RWPE1 (cell line): ENCODE measurements around the gene SNN.

ENCODE experiments used
- CTCF ChIA-PET: fragments of 350-600 bp; sonication (Branson Sonifier 250); formaldehyde crosslinking; extraction: SDS; loops from one replicate; lab custom pipeline; 2021; lab: Yijun Ruan, JAX
- POLR2A ChIA-PET: fragments of 400-600 bp; formaldehyde crosslinking; extraction: SDS; loops from one replicate; lab custom pipeline; 2020; ENCODE audit warnings: antibody characterized with exemption; ENCODE audit not compliant: low non-redundant PET; lab: Yijun Ruan, JAX
- DNase-seq: peaks from one replicate; pipeline ENCODE4 v3.0.0; 2012; ENCODE audit warnings: low spot score
- H3K27ac ChIP-seq: fragments of 450-650 bp; 2 replicates; pipeline ENCODE4 v1.5.1; 2017
- TF ChIP-seq, protein P1 (sequence below): fragments of 450-650 bp; conservative IDR thresholded peaks from 2 replicates; pipeline ENCODE4 v1.5.1; 2017; ENCODE audit warnings: low read depth, mild to moderate bottlenecking

The SNN gene

DNA sequence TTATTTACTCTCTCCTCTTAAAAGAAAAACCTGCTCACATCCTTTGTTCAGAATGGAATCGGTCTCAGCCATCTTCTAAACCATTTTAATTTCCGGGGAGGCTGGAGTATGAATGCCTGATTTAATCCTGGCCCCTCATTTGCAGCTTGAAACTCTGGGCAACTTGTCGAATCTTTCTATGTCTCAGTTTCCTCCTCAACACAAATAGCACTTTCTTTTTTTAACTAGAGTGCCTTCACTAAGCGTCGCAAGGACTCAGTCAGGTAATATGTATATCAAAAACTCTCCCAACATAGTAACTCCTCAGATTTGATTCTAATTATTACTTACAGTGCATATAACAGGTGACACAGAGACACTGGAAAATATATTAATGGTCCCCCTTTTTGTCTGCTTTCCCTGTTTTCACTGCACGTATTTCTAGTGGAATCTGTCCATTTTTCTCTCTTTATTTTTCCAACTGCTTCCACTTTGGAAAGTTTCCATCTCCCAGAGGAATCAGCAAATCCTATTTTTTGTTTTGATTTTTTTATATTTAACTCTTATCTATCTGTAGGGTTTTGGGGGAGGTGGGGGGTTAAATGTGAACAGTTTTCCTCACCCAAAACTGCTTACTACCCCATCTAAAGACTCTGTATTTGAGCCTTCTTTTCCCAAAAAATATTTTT is 18.6 kb downstream of the SNN start:
- CTCF ChIA-PET = no interaction called here
- H3K27ac ChIP-seq = no peak overlapping the region
- TF ChIP-seq, protein P1, sequence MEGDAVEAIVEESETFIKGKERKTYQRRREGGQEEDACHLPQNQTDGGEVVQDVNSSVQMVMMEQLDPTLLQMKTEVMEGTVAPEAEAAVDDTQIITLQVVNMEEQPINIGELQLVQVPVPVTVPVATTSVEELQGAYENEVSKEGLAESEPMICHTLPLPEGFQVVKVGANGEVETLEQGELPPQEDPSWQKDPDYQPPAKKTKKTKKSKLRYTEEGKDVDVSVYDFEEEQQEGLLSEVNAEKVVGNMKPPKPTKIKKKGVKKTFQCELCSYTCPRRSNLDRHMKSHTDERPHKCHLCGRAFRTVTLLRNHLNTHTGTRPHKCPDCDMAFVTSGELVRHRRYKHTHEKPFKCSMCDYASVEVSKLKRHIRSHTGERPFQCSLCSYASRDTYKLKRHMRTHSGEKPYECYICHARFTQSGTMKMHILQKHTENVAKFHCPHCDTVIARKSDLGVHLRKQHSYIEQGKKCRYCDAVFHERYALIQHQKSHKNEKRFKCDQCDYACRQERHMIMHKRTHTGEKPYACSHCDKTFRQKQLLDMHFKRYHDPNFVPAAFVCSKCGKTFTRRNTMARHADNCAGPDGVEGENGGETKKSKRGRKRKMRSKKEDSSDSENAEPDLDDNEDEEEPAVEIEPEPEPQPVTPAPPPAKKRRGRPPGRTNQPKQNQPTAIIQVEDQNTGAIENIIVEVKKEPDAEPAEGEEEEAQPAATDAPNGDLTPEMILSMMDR = no peak
- DNase-seq = no peak
- POLR2A ChIA-PET = no interaction called here

DNA sequence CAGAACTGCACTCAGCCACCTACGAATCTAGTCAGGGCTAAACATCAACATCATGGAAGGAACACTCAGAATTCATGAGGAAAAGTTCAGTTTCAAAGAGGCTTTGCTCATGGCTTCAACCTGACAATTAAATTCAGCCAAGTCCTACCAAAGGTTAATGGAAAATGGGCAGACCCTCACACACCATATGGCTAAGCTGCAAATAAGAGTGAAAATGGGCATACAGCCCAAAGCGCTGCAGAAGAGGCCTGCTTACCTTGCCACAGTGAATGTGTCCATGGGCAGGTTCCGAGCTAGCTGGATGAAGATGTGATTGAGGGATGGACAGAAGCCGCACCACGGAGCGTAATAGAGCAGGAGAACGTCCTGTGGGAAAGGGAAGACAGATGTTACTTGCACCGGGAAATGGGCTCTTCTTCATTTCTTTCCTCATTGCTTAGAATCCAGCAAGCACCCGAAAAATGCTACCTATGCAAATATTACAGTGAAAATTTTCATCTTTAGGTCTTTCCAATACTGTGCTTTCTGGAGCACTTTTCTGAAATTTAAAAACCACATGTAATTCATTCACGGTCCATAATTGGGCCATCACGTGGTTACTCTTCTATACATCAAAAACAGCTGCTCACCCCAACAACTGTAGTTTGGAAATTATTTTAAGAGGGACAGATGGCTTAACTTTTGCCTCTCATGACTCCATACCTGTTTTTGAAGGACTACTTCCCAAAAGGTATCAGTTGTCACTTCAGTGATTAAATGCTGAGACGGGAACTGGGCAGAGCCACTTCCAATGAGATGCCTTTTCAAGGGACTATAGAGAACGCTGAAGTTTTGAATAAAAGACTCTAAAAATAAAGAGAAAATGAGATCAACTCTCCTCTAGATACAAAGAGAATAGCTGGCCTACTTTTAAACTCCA is 19.6 kb downstream of the SNN start:
- ChIA-PET POLR2A (no interaction called here), CTCF (interaction anchor here (0.8 kb wide), 1 partner anchor 10 kb away, joined by 3 read pairs; no protein-coding TSS in a partner anchor)
- TF ChIP-seq, protein P1 = no peak
- no peak overlapping the region for H3K27ac ChIP-seq
- no peak for DNase-seq

DNA sequence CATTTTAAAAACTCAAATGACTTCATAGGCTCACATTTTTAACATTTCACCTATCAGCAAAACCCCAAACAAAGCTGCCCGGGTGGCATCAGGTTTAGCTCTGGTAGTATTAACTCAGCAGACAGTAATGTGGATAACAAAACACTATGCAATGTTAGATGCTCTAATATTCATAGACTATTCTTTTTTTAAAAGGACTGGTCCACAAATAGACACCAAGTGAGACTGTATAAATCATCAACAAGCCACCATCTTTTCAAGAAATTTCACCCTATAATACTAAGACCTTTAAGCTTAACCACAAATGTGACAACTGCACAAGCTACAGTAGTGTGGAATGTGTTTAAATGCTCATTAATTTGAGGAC is 20.2 kb downstream of the SNN start:
- ChIA-PET CTCF (interaction anchor here (0.6 to 0.8 kb wide), 2 partner anchors 11 to 19 kb away, joined by 3 to 4 read pairs; no protein-coding TSS in a partner anchor), POLR2A (no interaction called here)
- H3K27ac ChIP-seq = no peak overlapping the region
- no peak for DNase-seq
- TF ChIP-seq, protein P1 = no peak

DNA sequence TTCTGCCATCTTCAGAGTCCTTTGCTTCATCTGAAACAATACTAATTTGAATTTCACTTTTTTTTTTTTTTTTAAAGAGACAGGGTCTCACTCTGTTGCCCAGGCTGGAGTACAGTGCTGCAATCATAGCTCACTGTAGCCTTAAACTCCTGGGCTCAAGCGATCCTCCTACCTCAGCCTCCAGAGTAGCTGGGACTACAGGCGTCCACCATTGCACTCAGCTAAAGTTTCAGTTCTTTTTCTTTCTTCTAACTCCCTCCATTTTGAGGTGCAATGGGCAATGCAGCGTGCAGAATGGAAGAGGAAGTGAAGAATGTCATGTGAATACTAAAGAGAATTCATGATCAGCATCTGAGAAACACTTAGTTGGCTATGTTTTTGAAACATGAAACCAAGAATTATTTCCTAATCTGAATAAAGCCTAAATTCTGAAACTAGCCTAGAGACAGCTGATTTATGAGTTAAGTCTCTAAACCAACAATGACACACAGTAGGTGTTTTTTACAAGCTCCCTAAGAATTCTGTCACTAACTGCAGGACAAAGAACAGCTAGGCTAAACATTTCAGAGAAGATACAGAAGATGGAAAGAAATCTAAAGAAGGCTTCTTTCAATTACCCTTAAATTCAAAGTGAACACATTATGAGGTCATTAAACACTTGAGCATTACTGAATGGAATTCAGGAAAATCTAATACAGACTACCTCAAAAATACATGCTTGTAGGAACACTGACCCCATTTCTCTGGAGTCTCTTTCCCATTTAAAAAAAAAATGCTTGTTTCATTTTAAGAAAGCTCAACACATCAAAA is 21.0 kb downstream of the SNN start:
- CTCF ChIA-PET = interaction anchor here (0.6 kb wide), 4 partner anchors 20 to 282 kb away, joined by 3 to 5 read pairs (median 4); no protein-coding TSS in a partner anchor
- no peak for DNase-seq
- POLR2A ChIA-PET = no interaction called here
- TF ChIP-seq, protein P1 = no peak
- H3K27ac ChIP-seq = no peak overlapping the region

DNA sequence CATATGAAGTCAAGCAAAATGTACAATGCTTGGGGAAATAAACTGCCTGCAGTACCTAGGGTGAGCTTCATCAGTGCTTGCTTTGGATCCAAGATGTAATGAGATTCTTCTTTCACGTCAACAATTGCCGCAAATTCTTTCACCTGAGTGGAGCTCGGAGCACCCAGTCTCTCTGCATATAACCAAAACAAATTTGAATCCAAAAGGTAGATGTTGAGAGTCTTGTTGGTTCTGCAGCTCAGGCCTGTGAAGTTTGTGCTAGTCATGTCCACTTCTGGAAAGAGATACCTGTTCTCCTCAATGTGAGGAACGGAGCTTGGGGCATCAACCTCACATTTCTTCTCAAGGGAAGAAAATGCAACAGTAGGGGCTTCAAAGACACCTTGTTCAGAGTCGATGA is 23.0 kb downstream of the SNN start:
- TF ChIP-seq, protein P1 = no peak
- ChIA-PET POLR2A (no interaction called here), CTCF (interaction anchor here (0.5 to 1.0 kb wide), 3 partner anchors 14 to 71 kb away, joined by 3 to 8 read pairs (median 8); no protein-coding TSS in a partner anchor)
- no peak overlapping the region for H3K27ac ChIP-seq
- DNase-seq = no peak
